GM12878 (cell line): ENCODE results near the gene PIP4K2B. TPM values are rescaled to one million over a fixed set of nuclear protein-coding genes. Genes with fewer than 3 reads are reported as not detected.

Source experiments
- ATF2 ChIP-seq: IDR thresholded peaks from 2 replicates; pipeline ENCODE4 v1.6.1; 2012; ENCODE audit warnings: low read length, inconsistent platforms
- BACH1 ChIP-seq: fragments of 450-650 bp; IDR thresholded peaks from 2 replicates; pipeline ENCODE4 v1.6.1; 2017; ENCODE audit warnings: mild to moderate bottlenecking, borderline replicate concordance
- CEBPZ ChIP-seq: fragments of 150-350 bp; IDR thresholded peaks from 2 replicates; pipeline ENCODE4 v1.6.1; 2016; ENCODE audit warnings: low read depth, low read length
- EED ChIP-seq: sonication (generic); IDR thresholded peaks from 2 replicates; pipeline ENCODE4 v1.6.1; 2016; ENCODE audit warnings: antibody characterized with exemption, low read depth
- GABPA ChIP-seq: IDR thresholded peaks from 2 replicates; pipeline ENCODE4 v1.6.1; 2014; ENCODE audit warnings: antibody characterized with exemption, low read depth, mild to moderate bottlenecking, inconsistent platforms
- GATAD2B ChIP-seq: fragments of 450-650 bp; conservative IDR thresholded peaks from 2 replicates; pipeline ENCODE4 v1.6.1; 2017; ENCODE audit warnings: low read depth, mild to moderate bottlenecking, moderate library complexity
- IKZF1 ChIP-seq: fragments of 450-650 bp; conservative IDR thresholded peaks from 2 replicates; pipeline ENCODE4 v1.6.1; 2017; ENCODE audit warnings: antibody characterized with exemption, mild to moderate bottlenecking
- IRF3 ChIP-seq: fragments of 450-650 bp; IDR thresholded peaks from 2 replicates; pipeline ENCODE4 v1.6.1; 2014; ENCODE audit warnings: mild to moderate bottlenecking
- IRF4 ChIP-seq: IDR thresholded peaks from 2 replicates; pipeline ENCODE4 v1.6.1; 2011; ENCODE audit warnings: low read depth, low read length
- JUNB ChIP-seq: IDR thresholded peaks from 2 replicates; pipeline ENCODE4 v1.6.1; 2016; ENCODE audit warnings: antibody characterized with exemption, mild to moderate bottlenecking
- MEF2A ChIP-seq: IDR thresholded peaks from 2 replicates; pipeline ENCODE4 v1.6.1; 2011; ENCODE audit warnings: low read depth, mild to moderate bottlenecking, low read length, moderate library complexity; ENCODE audit not compliant: insufficient read depth
- MLLT1 ChIP-seq: fragments of 450-650 bp; IDR thresholded peaks from 2 replicates; pipeline ENCODE4 v1.6.1; 2016; ENCODE audit warnings: mild to moderate bottlenecking
- PML ChIP-seq: IDR thresholded peaks from 2 replicates; pipeline ENCODE4 v1.6.1; 2012; ENCODE audit warnings: low read length, inconsistent platforms
- POLR2AphosphoS2 ChIP-seq: IDR thresholded peaks from 2 replicates; pipeline ENCODE4 v1.6.1; 2011; ENCODE audit warnings: low read depth, mild to moderate bottlenecking, low read length, improper control_type of control experiment, moderate library complexity
- POU2F2 ChIP-seq: IDR thresholded peaks from 3 replicates; pipeline ENCODE4 v1.6.1; 2011; ENCODE audit warnings: low read depth, mild to moderate bottlenecking, low read length, borderline replicate concordance
- RAD21 ChIP-seq: IDR thresholded peaks from 2 replicates; pipeline ENCODE4 v1.6.1; 2011; ENCODE audit warnings: mild to moderate bottlenecking, low read depth, low read length, moderate library complexity; ENCODE audit not compliant: insufficient read depth
- SRF ChIP-seq, 2 experiments: IDR thresholded peaks; 2 replicates each; pipeline ENCODE4 v1.6.1; 2011; ENCODE audit warnings: low read depth in 2 of 2, low read length in 2 of 2, mild to moderate bottlenecking in 1 of 2, moderate library complexity in 1 of 2
- TARDBP ChIP-seq: IDR thresholded peaks from 2 replicates; pipeline ENCODE4 v1.6.1; 2016; ENCODE audit warnings: borderline replicate concordance
- YY1 ChIP-seq: IDR thresholded peaks from 2 replicates; pipeline ENCODE4 v1.6.1; 2011; ENCODE audit warnings: low read depth, mild to moderate bottlenecking, low read length
- ZNF217 ChIP-seq: fragments of 450-650 bp; IDR thresholded peaks from 2 replicates; pipeline ENCODE4 v1.6.1; 2017; ENCODE audit warnings: antibody characterized with exemption, mild to moderate bottlenecking
- ZSCAN29 ChIP-seq: fragments of 450-650 bp; IDR thresholded peaks from 2 replicates; pipeline ENCODE4 v1.6.1; 2017; ENCODE audit warnings: mild to moderate bottlenecking, moderate library complexity
- ZZZ3 ChIP-seq: IDR thresholded peaks from 2 replicates; pipeline ENCODE4 v1.6.1; 2011; ENCODE audit warnings: low read depth; ENCODE audit not compliant: control insufficient read depth, insufficient read length
- polyA plus RNA-seq, 11 experiments: library from polyadenylated mRNA; depleted of rRNA in 4 of 11; unstranded in 6 of 11; stranded (reverse) in 5 of 11; fragments of >200 nt; fragmentation: Nextera tagmentation in 4 of 11; fragmentation: Illumina TruSeq in 1 of 11; extraction: Ambion mirVana in 4 of 11; extraction: Trizol in 1 of 11; gene quantifications; 1 replicate in 1 of 11; 2 replicates in 10 of 11; pipeline versions ENCODE4 v1.2.1 to v1.2.3, GENCODE V29; 2011 to 2016; ENCODE audit warnings: inconsistent platforms in 2 of 11, missing spikeins in 2 of 11, low read depth in 1 of 11
- total RNA-seq, 4 experiments: library from RNA; depleted of rRNA in 3 of 4; stranded (reverse); fragments of >200 nt in 3 of 4; fragmentation: Illumina TruSeq in 1 of 4; extraction: Trizol in 1 of 4; gene quantifications; 2 replicates each; pipeline versions ENCODE4 v1.2.1 to v1.2.3, GENCODE V29; 2013 to 2021

The PIP4K2B gene
- total and polyA plus RNA-seq, 10 of the 15 experiments (the other 5 are each of a cell fraction or from before 2014, with no cell fraction given) = 3.8 to 30.3 (median 18.2) TPM

GRCh38 chr17:38735161-38735997 is 64.0 kb downstream of the PIP4K2B start (continued):
- TF ChIP-seq CEBPZ (no peak), IRF4 (no peak), POLR2AphosphoS2 (no peak), TARDBP (no peak), ZZZ3 (no peak), SRF (IDR thresholded peaks at IDR 0.05; ENCODE audit: low read depth in 2 of 2, low read length in 2 of 2) (no peak), IRF3 (no peak), EED (no peak), ATF2 (no peak), GABPA (no peak), YY1 (0 out of 2 replicates have a peak, but pooled peaks have one; percentile 38), IKZF1 (no peak), RAD21 (peak; percentile 75), MEF2A (no peak), PML (no peak), MLLT1 (no peak), POU2F2 (no peak), BACH1 (no peak), GATAD2B (no peak), JUNB (no peak), ZNF217 (no peak), ZSCAN29 (no peak)
